ENCODE measurements around the gene FXYD4.

The FXYD4 gene

GRCh38 chr10:43360086-43360485, 11.3 kb upstream of the FXYD4 start:
- H3K4me3 ChIP-seq (ENCODE audit: low read depth, low read length): no peak overlapping the region
- TF ChIP-seq, protein P1, sequence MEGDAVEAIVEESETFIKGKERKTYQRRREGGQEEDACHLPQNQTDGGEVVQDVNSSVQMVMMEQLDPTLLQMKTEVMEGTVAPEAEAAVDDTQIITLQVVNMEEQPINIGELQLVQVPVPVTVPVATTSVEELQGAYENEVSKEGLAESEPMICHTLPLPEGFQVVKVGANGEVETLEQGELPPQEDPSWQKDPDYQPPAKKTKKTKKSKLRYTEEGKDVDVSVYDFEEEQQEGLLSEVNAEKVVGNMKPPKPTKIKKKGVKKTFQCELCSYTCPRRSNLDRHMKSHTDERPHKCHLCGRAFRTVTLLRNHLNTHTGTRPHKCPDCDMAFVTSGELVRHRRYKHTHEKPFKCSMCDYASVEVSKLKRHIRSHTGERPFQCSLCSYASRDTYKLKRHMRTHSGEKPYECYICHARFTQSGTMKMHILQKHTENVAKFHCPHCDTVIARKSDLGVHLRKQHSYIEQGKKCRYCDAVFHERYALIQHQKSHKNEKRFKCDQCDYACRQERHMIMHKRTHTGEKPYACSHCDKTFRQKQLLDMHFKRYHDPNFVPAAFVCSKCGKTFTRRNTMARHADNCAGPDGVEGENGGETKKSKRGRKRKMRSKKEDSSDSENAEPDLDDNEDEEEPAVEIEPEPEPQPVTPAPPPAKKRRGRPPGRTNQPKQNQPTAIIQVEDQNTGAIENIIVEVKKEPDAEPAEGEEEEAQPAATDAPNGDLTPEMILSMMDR (IDR thresholded peaks at IDR 0.05; ENCODE audit: low read depth, low read length, missing control alignments): no peak
- DNase-seq (ENCODE audit: low read depth): no peak
- in situ Hi-C loops (cut with HindIII; ENCODE audit: low sequenced_read_pairs): no loop called here

GRCh38 chr10:43361547-43362190, 9.8 kb upstream of the FXYD4 start:
- DNase-seq (ENCODE audit: low read depth): no peak
- H3K4me3 ChIP-seq (ENCODE audit: low read depth, low read length): peak overlapping the region; percentile 44
- in situ Hi-C loops (cut with HindIII; ENCODE audit: low sequenced_read_pairs): no loop called here

GRCh38 chr10:43362191-43362839, 9.1 kb upstream of the FXYD4 start:
- TF ChIP-seq, protein P1 (IDR thresholded peaks at IDR 0.05; ENCODE audit: low read depth, low read length, missing control alignments): peak; percentile 38
- in situ Hi-C loops (cut with HindIII; ENCODE audit: low sequenced_read_pairs): no loop called here
- H3K4me3 ChIP-seq (ENCODE audit: low read depth, low read length): peak overlapping the region; percentile 44
- peak; percentile 56 for DNase-seq (ENCODE audit: low read depth)

More at GRCh38 chr10:43361547-43362190, 9.8 kb upstream of the FXYD4 start:
- TF ChIP-seq, protein P1 (IDR thresholded peaks at IDR 0.05; ENCODE audit: low read depth, low read length, missing control alignments): no peak

DNA sequence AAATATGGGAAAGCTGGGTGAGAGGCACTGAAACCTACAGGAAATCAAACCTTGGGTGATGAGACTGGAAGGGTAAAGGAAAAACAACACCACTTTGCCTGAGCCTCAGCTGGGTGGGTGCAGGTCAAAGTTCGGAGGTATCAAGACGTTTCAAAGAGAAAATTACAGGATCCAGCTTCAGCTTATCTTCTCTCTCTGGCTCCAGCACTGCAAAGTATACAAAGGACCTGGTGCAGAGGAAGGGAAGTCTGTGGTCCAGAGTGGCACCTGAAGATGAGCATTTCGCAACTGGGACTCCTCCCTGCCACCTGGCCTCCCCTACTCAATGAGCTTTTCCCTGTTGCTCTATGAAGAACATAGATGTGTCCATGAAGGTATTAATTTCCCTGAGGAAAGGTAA, 6.4 kb upstream of the FXYD4 start:
- DNase-seq (ENCODE audit: low read depth): no peak
- H3K4me3 ChIP-seq (ENCODE audit: low read depth, low read length): no peak overlapping the region
- TF ChIP-seq, protein P1 (IDR thresholded peaks at IDR 0.05; ENCODE audit: low read depth, low read length, missing control alignments): no peak
- in situ Hi-C loops (cut with HindIII; ENCODE audit: low sequenced_read_pairs): no loop called here

DNA sequence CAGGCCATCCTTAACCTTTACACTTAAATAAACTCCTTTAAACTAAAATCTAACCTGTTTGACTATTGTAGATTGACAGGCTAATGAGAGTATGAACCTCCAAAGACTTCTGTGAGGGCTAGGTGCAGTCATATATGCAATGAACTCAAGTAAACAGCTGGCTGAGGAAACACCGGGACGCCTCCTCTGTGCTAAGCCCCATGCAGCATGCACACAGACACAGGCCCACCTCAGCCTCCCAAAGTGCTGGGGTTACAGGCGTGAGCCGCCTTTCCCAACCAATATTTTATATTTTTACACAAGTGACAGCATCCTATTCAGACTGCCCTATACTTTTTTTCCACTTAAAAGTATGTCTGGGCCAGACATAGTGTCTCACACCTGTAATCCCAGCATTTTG, 1.5 kb upstream of the FXYD4 start:
- TF ChIP-seq, protein P1 (IDR thresholded peaks at IDR 0.05; ENCODE audit: low read depth, low read length, missing control alignments): no peak
- DNase-seq (ENCODE audit: low read depth): no peak
- H3K4me3 ChIP-seq (ENCODE audit: low read depth, low read length): no peak overlapping the region
- in situ Hi-C loops (cut with HindIII; ENCODE audit: low sequenced_read_pairs): no loop called here

- TF ChIP-seq, protein P1 (IDR thresholded peaks at IDR 0.05; ENCODE audit: low read depth, low read length, missing control alignments): no peak
- in situ Hi-C loops (cut with HindIII; ENCODE audit: low sequenced_read_pairs): no loop called here
- no peak for DNase-seq (ENCODE audit: low read depth)
- H3K4me3 ChIP-seq (ENCODE audit: low read depth, low read length): no peak overlapping the region
These were observed 693 bp upstream of the FXYD4 start for GRCh38 chr10:43370671-43371215.

Measured in astrocyte of the cerebellum (primary cell).